T47D (cell line): ENCODE data around the gene LARGE1.
"Not testable (repeated sequence)": the region's sequence is repeated elsewhere in the genome, so short reads cannot be mapped to it uniquely, and the experiment has no call there.

Experiments used
- DNase-seq, 2 experiments: peaks; one replicate each; pipeline versions ENCODE4 v3.0.0 to v3.0.0-alpha.2; 2011 to 2012; ENCODE audit warnings: low read depth in 1 of 2, low spot score in 1 of 2
- JUND ChIP-seq: IDR thresholded peaks from 2 replicates; pipeline ENCODE4 v1.6.1; 2012; ENCODE audit warnings: low read depth
- in situ Hi-C: cut with HindIII; loops from 2 replicates; pipeline ENCODE4 v1.10.0; 2016; ENCODE audit warnings: low sequenced_read_pairs, low pct_unique_long_range_greater_than_20kb

The LARGE1 gene

GRCh38 chr22:33577862-33578411, 342.3 kb downstream of the LARGE1 start:
- no peak for DNase-seq
- no peak for TF ChIP-seq JUND
- in situ Hi-C loops = no loop called here

DNA sequence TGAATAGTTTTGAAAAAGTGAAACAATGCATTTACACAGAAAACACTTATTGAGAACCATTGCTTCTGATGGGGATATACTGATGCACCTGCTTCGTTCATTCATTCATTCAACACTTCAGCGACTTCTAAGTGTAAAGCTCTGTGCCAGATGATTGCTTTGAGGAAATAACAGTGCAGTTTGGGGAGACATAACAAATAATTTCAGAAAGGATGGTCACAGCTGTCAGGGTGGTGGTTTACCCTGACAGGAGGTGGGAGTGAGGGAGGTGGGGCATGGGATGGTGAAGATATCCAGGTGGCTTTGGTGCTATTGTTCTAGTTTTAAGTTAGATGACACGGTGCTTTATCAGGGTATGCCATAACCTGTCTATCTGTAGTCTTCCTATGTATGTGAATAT, 344.1 kb downstream of the LARGE1 start:
- in situ Hi-C loops = no loop called here
- no peak for DNase-seq

DNA sequence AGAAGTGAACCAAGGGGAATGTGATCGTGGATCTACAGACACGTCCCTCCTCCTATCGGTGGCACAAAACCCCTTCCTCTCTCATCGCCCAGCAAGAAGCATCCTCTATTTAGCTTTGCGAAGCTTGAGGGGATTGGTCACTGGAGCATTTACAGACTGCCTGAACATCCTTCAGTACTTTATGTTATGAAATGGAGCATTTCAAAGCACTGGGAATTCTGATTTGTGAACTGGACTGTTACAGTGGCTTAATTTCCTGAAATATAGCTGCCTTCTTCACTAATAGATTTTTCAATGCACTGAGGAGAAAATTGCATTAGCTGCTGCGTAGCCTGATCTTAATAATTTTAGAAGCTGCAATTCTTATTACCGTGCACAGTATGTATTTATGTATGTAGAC, 344.5 kb downstream of the LARGE1 start:
- in situ Hi-C loops = no loop called here

More for the DNA sequence above, 344.1 kb downstream of the LARGE1 start:
- TF ChIP-seq JUND = no peak

GRCh38 chr22:33575041-33575440, 345.2 kb downstream of the LARGE1 start:
- no peak for TF ChIP-seq JUND
- in situ Hi-C loops = no loop called here
- DNase-seq = no peak

More for the DNA sequence above, 344.5 kb downstream of the LARGE1 start:
- no peak for TF ChIP-seq JUND
- no peak for DNase-seq

DNA sequence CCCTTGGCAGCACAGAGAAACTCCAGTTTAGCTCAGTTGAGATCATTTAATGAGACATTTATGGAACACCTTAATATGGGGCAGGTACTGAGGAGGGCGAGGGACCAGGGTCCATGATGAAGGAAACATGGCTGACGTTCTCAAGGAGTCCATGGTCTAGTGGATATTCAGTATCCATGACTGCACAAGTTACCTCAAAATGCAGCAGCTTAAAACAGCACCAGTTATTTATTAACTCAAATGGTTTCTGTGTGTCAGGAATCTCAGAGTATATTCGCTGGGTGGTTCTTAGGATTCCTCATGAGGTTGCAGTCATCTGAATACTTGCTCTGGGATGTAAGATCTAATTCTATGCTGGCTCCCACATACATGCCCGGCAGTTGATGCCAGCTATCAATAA, 346.8 kb downstream of the LARGE1 start:
- no peak for DNase-seq
- in situ Hi-C loops = no loop called here
- TF ChIP-seq JUND = no peak

DNA sequence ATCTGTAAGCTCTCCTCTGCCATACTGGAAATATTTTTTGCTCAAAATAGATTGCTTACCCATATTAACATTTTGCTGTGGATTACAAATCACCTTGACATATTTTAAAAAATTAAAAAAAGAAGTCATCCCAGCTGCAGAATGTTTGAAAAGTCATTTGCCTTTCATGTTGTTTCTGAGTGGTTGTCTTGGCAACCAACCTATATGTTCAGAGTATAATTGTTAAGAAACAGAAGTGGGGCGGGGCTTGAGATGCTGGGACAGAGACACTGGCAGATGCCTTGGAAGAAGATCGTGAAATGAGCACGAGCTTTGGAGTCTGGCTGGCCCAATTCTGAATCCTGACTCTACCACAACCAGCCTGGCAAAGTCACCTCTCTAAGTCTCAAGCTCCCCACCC, 348.2 kb downstream of the LARGE1 start:
- no peak for DNase-seq
- TF ChIP-seq JUND = no peak
- in situ Hi-C loops = no loop called here

- in situ Hi-C loops = no loop called here
- TF ChIP-seq JUND = no peak
- DNase-seq = no peak
These were observed 350.2 kb downstream of the LARGE1 start for GRCh38 chr22:33570110-33570509.

GRCh38 chr22:33569559-33569958, 350.7 kb downstream of the LARGE1 start:
- no peak for DNase-seq
- in situ Hi-C loops = no loop called here
- TF ChIP-seq JUND = no peak

GRCh38 chr22:33569018-33569417, 351.3 kb downstream of the LARGE1 start:
- TF ChIP-seq JUND = no peak
- in situ Hi-C loops = no loop called here
- no peak for DNase-seq

DNA sequence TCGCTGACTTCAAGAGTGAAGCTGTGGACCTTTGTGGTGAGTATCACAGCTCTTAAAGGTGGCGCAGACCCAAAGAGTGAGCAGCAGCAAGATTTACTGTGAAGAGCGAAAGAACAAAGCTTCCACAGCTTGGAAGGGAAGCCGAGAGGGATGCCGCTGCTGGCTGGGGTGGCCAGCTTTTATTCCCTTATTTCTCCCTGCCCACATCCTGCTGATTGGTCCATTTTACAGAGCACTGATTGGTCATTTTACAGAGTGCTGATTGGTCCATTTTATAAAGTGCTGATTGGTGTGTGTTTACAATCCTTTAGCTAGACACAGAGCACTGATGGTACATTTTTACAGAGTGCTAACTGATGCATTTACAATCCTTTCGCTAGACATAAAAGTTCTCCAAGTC, 353.8 kb downstream of the LARGE1 start:
- in situ Hi-C loops, DNase-seq: not testable (repeated sequence)

DNA sequence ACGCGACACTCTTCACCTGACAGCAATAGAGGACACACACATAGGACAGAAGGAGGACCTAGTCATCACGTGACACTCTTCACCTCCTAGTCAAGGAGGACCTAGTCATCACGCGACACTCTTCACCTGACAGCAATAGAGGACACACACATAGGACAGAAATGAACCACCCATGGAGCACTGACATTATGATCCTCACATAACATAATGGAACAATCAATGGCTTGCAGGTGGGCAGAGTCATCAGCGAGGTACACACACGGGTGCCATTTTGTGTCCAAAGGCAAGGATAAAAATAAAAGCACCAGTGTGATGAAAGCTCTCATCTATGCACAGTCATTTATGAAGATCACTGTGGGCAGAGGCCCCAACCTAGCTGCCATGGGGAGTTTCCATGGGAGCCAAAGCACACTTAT, 354.7 kb downstream of the LARGE1 start:
- TF ChIP-seq JUND = no peak
- DNase-seq = no peak
- in situ Hi-C loops = no loop called here

DNA sequence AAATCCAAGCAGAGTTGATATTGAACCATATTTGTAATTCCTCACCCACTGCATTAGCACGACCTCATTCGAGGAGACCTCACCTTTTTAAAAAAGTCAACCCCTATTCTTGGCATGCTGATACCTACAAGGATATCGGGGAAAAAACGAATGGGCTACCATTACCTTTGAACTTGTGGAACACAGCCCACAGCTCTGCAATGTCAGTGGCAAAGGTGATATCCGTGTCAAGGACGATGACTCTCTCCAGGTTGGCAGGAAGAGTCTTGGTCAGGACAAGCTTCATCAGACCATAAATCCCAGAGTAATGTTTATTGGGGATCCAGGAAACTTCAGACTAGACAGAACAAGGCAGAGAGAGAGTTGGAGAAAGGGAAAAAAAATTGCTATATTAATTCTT, 355.6 kb downstream of the LARGE1 start:
- TF ChIP-seq JUND = no peak
- DNase-seq = no peak
- in situ Hi-C loops = no loop called here

DNA sequence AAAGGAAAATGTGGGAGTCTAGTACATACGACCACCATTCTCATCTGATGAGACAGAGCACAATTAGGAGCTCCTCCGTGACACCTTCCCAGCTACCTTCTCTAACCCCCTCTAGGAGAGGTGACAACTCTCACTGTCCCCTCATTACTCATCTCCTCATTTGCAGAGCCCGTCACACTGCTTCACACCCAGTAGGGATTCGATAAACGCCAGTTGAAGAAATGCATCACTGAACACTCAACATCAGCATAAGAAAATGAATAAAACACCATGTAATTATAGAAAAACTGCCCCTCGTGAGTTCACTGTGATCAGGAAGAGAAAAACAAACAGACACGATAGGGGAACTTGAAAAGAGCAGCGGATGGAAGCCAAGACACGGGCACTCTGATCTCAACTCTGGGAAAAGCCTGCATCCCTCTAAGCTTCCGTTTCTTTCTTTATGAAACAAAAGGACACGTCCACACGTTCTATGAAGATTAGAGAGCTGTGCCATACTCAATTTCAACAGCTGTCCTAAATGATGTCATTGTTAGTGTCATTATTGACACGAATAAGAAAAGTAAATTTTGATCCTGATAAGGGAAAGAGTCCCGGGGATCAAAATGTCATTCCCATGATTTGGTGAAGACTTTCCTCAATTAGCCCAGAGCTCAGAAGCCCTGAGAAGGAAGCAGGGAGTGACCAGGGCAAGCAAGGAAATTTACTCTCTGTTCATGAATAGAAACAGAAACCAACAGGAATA, 356.9 kb downstream of the LARGE1 start:
- in situ Hi-C loops = no loop called here
- no peak for DNase-seq
- no peak for TF ChIP-seq JUND

- no peak for TF ChIP-seq JUND
- in situ Hi-C loops = no loop called here
- DNase-seq = no peak
These were observed 357.8 kb downstream of the LARGE1 start for GRCh38 chr22:33562501-33562900.
